ENCODE results near the gene ADD1. TPM values are rescaled to one million over a fixed set of nuclear protein-coding genes. Genes with fewer than 3 reads are reported as not detected.

Gene ADD1
- total and polyA plus RNA-seq, 2 of the 13 experiments (the other 11 are each of a cell fraction or from before 2014, with no cell fraction given) = 73.9 to 122 TPM

DNA sequence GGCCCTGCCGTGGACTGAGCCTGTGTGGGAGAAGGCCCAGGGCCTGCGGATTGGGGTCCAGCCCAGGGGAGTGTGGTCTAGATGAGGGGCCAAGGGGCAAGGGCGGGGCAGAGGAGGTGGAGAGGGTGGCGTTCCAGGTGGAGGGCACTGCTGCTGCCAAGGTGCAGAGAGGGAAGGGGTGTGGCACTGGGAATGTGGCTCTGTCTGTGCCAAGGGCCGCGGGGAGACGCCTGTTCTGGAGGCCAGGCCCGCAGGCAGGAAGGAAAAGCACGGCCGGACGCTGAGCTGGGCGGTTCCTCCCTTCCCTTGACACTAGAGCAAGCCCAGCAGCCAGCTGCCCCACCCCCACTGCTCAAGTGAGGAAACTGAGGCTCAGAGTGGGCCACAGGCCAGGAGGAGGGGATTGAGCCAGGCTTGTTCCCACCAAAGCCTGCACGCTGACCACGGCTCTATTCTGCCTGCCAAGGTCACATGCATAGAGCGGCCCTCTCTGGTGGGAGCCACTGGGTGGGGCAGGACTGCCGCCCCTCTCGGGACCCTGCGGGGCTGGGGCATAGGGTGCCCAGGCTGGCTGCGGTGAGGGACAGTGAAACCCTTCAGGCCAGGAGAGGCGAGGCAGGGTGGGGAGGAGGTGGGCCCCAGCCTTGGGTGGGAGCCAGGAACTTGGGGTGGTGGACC is 37.8 kb upstream of the ADD1 start (continued):
- TF ChIP-seq ZBED4 (CRISPR knock-in tag; IDR thresholded peaks at IDR 0.05; ENCODE audit: borderline replicate concordance) = no peak
- TF ChIP-seq AHR (CRISPR knock-in tag; IDR thresholded peaks at IDR 0.05) = no peak
- TF ChIP-seq TAF15 (IDR thresholded peaks at IDR 0.05; ENCODE audit: low read depth, low read length, poor library complexity, severe bottlenecking) = no peak
- no peak for TF ChIP-seq ZNF703 (CRISPR knock-in tag; IDR thresholded peaks at IDR 0.05; ENCODE audit: borderline replicate concordance)
- no peak for TF ChIP-seq CCAR2 (optimal IDR thresholded peaks at IDR 0.05; ENCODE audit: low read depth, low read length)
- no peak for TF ChIP-seq ZNF318 (CRISPR knock-in tag; IDR thresholded peaks at IDR 0.05)
- TF ChIP-seq, protein P1, sequence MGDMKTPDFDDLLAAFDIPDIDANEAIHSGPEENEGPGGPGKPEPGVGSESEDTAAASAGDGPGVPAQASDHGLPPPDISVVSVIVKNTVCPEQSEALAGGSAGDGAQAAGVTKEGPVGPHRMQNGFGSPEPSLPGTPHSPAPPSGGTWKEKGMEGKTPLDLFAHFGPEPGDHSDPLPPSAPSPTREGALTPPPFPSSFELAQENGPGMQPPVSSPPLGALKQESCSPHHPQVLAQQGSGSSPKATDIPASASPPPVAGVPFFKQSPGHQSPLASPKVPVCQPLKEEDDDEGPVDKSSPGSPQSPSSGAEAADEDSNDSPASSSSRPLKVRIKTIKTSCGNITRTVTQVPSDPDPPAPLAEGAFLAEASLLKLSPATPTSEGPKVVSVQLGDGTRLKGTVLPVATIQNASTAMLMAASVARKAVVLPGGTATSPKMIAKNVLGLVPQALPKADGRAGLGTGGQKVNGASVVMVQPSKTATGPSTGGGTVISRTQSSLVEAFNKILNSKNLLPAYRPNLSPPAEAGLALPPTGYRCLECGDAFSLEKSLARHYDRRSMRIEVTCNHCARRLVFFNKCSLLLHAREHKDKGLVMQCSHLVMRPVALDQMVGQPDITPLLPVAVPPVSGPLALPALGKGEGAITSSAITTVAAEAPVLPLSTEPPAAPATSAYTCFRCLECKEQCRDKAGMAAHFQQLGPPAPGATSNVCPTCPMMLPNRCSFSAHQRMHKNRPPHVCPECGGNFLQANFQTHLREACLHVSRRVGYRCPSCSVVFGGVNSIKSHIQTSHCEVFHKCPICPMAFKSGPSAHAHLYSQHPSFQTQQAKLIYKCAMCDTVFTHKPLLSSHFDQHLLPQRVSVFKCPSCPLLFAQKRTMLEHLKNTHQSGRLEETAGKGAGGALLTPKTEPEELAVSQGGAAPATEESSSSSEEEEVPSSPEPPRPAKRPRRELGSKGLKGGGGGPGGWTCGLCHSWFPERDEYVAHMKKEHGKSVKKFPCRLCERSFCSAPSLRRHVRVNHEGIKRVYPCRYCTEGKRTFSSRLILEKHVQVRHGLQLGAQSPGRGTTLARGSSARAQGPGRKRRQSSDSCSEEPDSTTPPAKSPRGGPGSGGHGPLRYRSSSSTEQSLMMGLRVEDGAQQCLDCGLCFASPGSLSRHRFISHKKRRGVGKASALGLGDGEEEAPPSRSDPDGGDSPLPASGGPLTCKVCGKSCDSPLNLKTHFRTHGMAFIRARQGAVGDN (CRISPR knock-in tag; IDR thresholded peaks at IDR 0.05) = no peak
- no peak for TF ChIP-seq ETV6 (CRISPR knock-in tag; conservative IDR thresholded peaks at IDR 0.05)
- TF ChIP-seq ZBTB39 (CRISPR knock-in tag; IDR thresholded peaks at IDR 0.05) = no peak
